Endometrium (tissue), 2 donors: ENCODE data around the gene PDSS2.
"Not testable (repeated sequence)": the region's sequence is repeated elsewhere in the genome, so short reads cannot be mapped to it uniquely, and the experiment has no call there.

Experiments
- FAIRE-seq: peaks from 2 replicates; lab custom pipeline; 2012; peaks lifted over from hg19 to GRCh38; lab: Jason Lieb, UNC
- donor health status: control.
- donor health status: control.

PDSS2 gene

GRCh38 chr6:107216197-107216933 lies 243.0 kb downstream of the PDSS2 start:
- no peak for FAIRE-seq

- no peak for FAIRE-seq
These were observed 244.0 kb downstream of the PDSS2 start for GRCh38 chr6:107215334-107215733.

DNA sequence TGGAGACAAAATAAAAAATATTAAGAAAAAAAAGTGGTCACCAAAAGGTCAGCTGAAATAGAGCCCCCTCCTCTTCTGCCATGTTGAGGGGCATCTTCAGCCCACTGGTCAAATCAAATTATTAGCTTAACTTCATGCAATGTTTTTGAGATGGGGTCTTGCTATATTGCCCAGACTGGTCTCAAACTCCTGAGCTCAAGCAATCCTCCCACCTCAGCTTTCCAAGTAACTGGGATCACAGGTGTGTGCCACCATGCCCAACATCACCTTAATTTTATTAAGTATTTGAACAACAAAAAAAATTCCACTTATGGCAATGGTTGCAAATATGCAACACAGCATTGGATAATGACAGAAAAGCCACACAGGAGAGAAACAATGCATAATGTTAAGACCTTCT lies 244.7 kb downstream of the PDSS2 start:
- FAIRE-seq: no peak

DNA sequence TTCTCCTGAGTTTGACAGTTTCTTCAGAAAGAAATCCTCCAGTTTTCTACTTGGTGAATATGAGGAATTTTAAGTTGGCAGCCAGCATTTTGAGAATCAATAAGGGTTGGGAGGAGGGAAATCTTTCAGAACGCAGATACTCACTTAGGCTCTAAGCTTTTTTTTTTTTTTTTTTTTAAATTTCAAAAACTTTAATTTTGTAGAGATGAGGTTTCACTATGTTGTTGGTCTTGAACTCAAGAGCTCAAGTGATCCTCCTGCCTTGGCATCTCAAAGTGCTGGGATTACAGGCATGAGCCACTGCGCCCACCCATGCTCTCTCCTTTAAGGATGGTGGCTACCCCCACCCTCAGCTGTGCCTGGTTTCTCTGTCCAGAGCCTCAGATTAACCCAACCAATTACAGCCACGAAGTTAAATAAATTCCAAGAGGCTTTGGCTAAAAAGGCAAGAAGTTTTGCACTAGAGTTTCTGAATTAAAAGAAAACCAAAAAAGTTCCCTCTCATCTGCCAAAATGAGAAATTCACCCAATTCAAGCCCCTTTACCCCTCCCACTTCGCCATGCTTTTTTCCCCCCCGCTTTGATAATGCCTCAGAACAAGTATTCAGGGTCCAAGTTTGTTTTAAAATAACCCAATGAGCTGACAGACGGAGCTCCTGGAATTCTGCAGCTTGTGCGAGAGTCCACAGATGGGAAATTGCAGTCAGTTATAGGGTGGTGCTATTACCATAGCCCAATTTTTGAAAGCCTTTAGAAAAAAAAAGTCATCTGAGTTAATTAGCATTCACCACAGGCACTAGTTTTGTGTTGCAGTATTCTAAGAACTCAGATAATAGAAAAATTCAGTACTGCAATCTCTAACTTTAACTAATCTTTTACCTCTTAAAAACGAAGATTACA lies 249.7 kb downstream of the PDSS2 start:
- FAIRE-seq: no peak

GRCh38 chr6:107207251-107207873 lies 252.0 kb downstream of the PDSS2 start:
- no peak for FAIRE-seq

- no peak for FAIRE-seq
These were observed 254.0 kb downstream of the PDSS2 start for GRCh38 chr6:107205058-107205998.

DNA sequence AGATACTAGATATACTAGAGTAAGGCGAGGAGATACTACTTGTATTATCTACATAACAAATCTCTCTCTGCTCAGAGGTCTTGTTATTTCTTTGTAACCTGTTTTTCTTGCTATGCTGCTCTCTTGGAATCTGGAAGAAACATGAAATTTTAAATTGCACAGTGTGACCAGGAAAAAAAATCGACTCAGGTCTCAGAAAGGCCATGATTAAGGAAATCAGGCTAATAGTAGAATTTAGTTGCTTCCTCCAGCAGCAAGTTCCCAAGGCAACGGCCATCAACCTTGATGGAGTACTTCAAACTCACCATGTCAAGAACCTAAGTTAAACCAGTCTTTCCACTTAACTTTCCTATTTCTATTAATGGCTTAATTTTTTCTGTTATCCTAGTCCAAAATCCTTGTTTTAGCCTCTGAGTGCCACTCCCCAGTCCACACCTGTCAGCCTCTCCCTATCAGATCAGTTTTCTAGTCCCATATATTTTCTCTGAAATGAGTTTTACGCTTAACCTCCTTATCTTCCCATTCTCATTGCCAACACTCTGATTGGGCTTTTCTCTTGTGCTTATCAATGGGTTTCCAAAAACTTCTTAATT lies 256.4 kb downstream of the PDSS2 start:
- FAIRE-seq: no peak

DNA sequence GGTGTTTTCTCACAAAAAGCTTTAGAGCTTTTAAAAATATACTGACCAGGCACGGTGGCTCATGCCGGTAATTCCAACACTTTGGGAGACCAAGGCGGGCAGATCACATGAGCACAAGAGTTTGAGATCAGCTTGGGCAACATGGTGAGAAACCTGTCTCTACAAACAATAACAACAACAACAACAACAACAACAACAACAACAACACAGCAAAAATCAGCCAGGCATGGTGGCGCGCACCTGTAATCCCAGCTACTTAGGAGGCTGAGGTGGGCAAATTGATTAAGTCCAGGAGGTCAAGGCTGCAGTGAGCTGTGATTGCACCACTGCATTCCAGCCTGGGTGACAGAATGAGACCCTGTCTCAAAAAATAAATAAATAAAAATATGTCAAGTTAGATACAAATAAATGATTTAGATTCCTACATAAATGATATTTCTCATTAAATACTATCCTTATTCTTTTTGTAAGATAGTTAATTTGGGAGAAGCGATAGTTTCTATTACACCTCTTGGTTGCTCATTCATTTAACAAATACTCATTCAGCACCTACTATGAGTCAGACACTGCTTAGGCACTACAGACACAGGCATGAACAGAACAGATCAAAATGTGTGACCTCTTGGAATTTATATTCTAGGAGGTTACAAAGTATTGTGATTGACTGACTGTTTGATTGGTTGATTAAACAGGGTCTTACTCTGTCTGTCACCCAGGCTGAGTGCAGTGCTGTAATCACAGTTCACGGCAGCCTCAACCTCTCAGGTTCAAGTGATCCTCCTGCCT lies 260.5 kb downstream of the PDSS2 start:
- FAIRE-seq: no peak

GRCh38 chr6:107196152-107196551 lies 263.2 kb downstream of the PDSS2 start:
- FAIRE-seq: no peak

GRCh38 chr6:107194723-107195122 lies 264.6 kb downstream of the PDSS2 start:
- not testable (repeated sequence) for FAIRE-seq

DNA sequence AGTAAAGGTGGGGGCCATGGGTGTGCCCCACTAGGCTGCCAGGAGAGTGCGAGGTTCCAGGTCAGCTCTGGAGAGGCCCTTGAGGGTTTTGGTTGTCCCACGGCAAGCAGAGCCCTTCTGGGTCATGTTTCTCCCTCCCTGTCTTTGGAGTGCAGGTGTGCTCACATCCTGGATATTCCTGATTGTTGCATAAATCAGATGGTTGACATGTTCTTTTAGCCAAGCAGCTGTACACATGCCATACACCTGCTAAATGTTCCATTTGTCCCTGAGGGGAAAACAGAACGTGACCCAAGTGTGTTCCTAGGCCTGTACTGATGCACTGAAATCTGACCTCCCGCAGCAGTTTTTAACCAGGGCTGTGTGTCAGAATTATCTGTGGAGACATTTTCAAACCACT lies 266.5 kb downstream of the PDSS2 start:
- no peak for FAIRE-seq

- no peak for FAIRE-seq
These were observed 271.7 kb downstream of the PDSS2 start for GRCh38 chr6:107187630-107188029.

GRCh38 chr6:107186047-107186446 lies 273.3 kb downstream of the PDSS2 start:
- FAIRE-seq: no peak

GRCh38 chr6:107185391-107185970 lies 273.9 kb downstream of the PDSS2 start:
- FAIRE-seq: no peak

- FAIRE-seq: no peak
These were observed 274.9 kb downstream of the PDSS2 start for GRCh38 chr6:107184435-107184834.

GRCh38 chr6:107180099-107180498 lies 279.3 kb downstream of the PDSS2 start:
- no peak for FAIRE-seq

DNA sequence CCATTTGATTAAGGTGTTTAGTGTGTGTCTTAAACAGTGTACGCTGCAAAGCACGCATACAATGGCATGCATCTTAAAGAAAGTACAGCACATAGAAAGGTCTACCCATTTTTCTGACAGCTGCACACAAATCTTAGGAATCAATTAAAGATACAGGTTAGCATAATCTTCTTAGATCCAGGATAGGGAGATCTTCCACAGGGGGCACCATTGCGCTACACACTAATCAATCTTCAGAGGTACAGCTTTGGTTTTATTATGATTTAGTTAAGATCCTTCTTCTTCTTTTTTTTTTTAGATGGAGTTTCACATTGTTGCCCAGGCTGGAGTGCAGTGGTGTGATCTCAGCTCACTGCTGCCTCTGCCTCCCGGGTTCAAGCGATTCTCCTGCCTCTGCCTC lies 280.4 kb downstream of the PDSS2 start:
- no peak for FAIRE-seq

GRCh38 chr6:107173779-107174178 lies 285.6 kb downstream of the PDSS2 start:
- FAIRE-seq: no peak

GRCh38 chr6:107171513-107171912 lies 287.9 kb downstream of the PDSS2 start:
- no peak for FAIRE-seq

GRCh38 chr6:107164299-107164698 lies 295.1 kb downstream of the PDSS2 start:
- not testable (repeated sequence) for FAIRE-seq
